CD4-positive, CD25-positive, alpha-beta regulatory T cell (primary cell): Measurements from ENCODE around the gene TXNDC17. TPM values are rescaled to one million over a fixed set of nuclear protein-coding genes. Genes with fewer than 3 reads are reported as not detected.
"Not testable (repeated sequence)": the region's sequence is repeated elsewhere in the genome, so short reads cannot be mapped to it uniquely, and the experiment has no call there.

ENCODE experiments used
- ATAC-seq, 2 donors: fragments of 150-1000 bp; cut with Tn5 transposase; one replicate each; pipeline ENCODE4 v1.10.0; 2021; ENCODE audit warnings: low read depth in 2 of 2, moderate number of reproducible peaks in 2 of 2, moderate library complexity in 1 of 2
- DNase-seq, 3 donors: peaks; one replicate each; pipeline versions ENCODE4 v3.0.0 to v3.0.0-alpha.2; 2012 to 2022; ENCODE audit warnings: mixed read lengths in 1 of 3
- H3K27ac ChIP-seq: one replicate; pipeline ENCODE4 v1.7.0; 2013; ENCODE audit warnings: mild to moderate bottlenecking, low read length; ENCODE audit not compliant: insufficient read depth, poor library complexity, severe bottlenecking
- H3K27me3 ChIP-seq: one replicate; pipeline ENCODE4 v1.7.0; 2013; ENCODE audit warnings: low read length; ENCODE audit not compliant: control insufficient read depth, insufficient read depth
- H3K36me3 ChIP-seq: one replicate; pipeline ENCODE4 v1.7.0; 2013; ENCODE audit warnings: mild to moderate bottlenecking, low read length, moderate library complexity; ENCODE audit not compliant: control insufficient read depth, insufficient read depth
- H3K4me1 ChIP-seq: 2 replicates; pipeline ENCODE4 v1.7.0; 2013; ENCODE audit warnings: mild to moderate bottlenecking, low read length; ENCODE audit not compliant: insufficient read depth, control insufficient read depth, poor library complexity, severe bottlenecking
- H3K4me3 ChIP-seq: one replicate; pipeline ENCODE4 v1.7.0; 2013; ENCODE audit warnings: low read depth, mild to moderate bottlenecking, low read length, moderate library complexity
- H3K9me3 ChIP-seq, 2 experiments: 1 replicate in 1 of 2; 2 replicates in 1 of 2; pipeline ENCODE4 v1.7.0; 2013; ENCODE audit warnings: low read length in 2 of 2, mild to moderate bottlenecking in 1 of 2, moderate library complexity in 1 of 2; ENCODE audit not compliant: control insufficient read depth in 2 of 2
- H3K27ac Mint-ChIP-seq, 3 donors: one replicate each; pipeline ENCODE4 v1.8.0; 2020 to 2022; ENCODE audit warnings: mild to moderate bottlenecking in 3 of 3, mixed read lengths in 3 of 3, moderate library complexity in 2 of 3
- H3K27me3 Mint-ChIP-seq: one replicate; pipeline ENCODE4 v1.8.0; 2022; ENCODE audit warnings: mild to moderate bottlenecking, mixed read lengths
- H3K36me3 Mint-ChIP-seq: one replicate; pipeline ENCODE4 v1.8.0; 2020; ENCODE audit warnings: mixed read lengths
- H3K4me1 Mint-ChIP-seq, 4 donors: one replicate each; pipeline ENCODE4 v1.8.0; 2020 to 2022; ENCODE audit warnings: mixed read lengths in 4 of 4, mild to moderate bottlenecking in 1 of 4
- H3K4me3 Mint-ChIP-seq, 4 donors: one replicate each; pipeline ENCODE4 v1.8.0; 2020 to 2022; ENCODE audit warnings: mild to moderate bottlenecking in 4 of 4, mixed read lengths in 4 of 4, moderate library complexity in 3 of 4
- H3K9me3 Mint-ChIP-seq, 7 donors: one replicate each; pipeline ENCODE4 v1.8.0; 2020 to 2022; ENCODE audit warnings: mixed read lengths in 7 of 7, mild to moderate bottlenecking in 3 of 7, moderate library complexity in 2 of 7
- polyA plus RNA-seq, 4 donors: library from polyadenylated mRNA; unstranded; fragments of 300-500 nt; fragmentation: Illumina TruSeq; gene quantifications; one replicate each; pipeline ENCODE4 v1.2.3, GENCODE V29; 2021
- total RNA-seq: library from RNA; stranded (reverse); gene quantifications from one replicate; pipeline ENCODE4 v1.2.3, GENCODE V29; 2022

Gene TXNDC17
- total and polyA plus RNA-seq, 5 donors from 2014 or later = 15.0 to 262 (median 169) TPM

DNA sequence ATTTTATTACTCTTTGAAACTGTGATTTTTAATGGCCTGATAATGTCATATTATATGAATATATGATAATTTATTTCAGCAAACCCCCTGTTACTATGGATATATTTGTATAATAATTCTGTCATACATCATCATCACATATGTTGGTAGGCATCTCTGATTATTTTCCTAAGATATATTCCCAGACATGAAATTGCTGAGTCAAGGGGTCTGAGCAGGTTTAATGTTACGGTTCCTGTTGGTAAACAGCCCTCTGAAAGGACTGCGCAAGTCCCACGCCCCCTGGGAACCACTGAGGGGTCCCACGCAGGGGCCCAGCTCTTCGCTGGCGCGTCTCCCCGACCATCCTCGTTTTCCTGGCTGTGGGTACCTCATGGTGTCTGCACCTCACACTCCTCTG is 48.1 kb downstream of the TXNDC17 start:
- peaks cover 0 to 2% (median 0%) of the 10 kb centered on the region in 7 donors for H3K9me3 Mint-ChIP-seq
- H3K27ac Mint-ChIP-seq = no peak overlapping the region
- H3K4me3 ChIP-seq = no peak overlapping the region
- DNase-seq (no peak), ATAC-seq (no peak)
- H3K27me3 ChIP-seq = no peaks in the 10 kb centered on the region
- no peaks in the 10 kb centered on the region for H3K4me1 ChIP-seq
- peaks cover under 1% of the 10 kb centered on the region for H3K36me3 Mint-ChIP-seq
- H3K4me1 Mint-ChIP-seq = no peaks in the 10 kb centered on the region
- no peak overlapping the region for H3K4me3 Mint-ChIP-seq
- H3K27me3 Mint-ChIP-seq = peaks cover 29% of the 10 kb centered on the region
- no peaks in the 10 kb centered on the region for H3K9me3 ChIP-seq
- H3K36me3 ChIP-seq = no peaks in the 10 kb centered on the region
- H3K27ac ChIP-seq = no peak overlapping the region

DNA sequence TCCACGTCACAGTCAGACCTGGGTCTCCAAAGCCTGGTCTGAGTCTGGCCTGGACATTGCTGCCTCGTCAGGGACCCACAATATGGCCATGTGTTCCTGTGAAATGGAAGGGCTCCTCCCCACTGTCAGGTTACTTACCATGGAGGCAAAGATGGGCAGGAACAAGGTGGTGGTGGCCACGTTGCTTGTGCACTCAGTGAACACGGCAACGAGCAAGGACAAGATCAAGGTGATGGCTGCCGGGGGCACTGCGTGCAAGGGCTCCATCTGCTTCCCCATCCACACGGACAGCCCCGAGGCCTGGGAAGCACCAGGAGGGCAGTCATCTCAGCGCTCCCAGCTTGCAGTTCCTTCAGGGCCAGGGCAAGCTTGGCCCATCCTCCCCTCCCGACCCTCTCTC is 49.8 kb downstream of the TXNDC17 start:
- Mint-ChIP-seq H3K27me3 (peaks cover 24% of the 10 kb centered on the region), H3K27ac (no peak overlapping the region), H3K36me3 (no peaks in the 10 kb centered on the region), H3K4me3 (no peak overlapping the region), H3K9me3 (peaks cover 0 to 2% (median 0%) of the 10 kb centered on the region in 7 donors), H3K4me1 (no peaks in the 10 kb centered on the region)
- Histone ChIP-seq H3K36me3 (no peaks in the 10 kb centered on the region), H3K27me3 (peaks cover 3% of the 10 kb centered on the region), H3K4me1 (no peaks in the 10 kb centered on the region), H3K27ac (no peak overlapping the region), H3K9me3 (no peaks in the 10 kb centered on the region), H3K4me3 (no peak overlapping the region)
- DNase-seq (no peak), ATAC-seq (no peak)

DNA sequence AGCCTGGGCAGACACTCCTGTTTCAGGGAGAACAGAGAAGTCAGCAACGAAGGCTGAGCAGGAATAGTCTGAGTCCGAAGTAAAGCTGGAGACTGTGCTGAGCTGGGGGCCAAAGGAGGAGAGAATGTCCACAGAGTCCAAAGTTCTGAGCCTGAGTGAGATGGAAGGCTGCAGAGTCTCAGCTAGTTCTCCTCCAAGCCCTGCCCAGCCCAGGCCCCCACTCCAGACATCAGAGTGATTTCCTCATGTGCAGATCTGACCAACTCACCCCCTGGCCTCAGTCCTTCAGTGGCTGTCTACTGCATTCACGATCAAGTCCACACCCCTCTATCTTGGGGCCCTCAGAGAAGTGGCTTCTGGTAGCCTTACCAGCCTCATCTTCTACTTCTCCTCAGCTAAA is 50.7 kb downstream of the TXNDC17 start:
- Mint-ChIP-seq H3K36me3 (no peaks in the 10 kb centered on the region), H3K4me1 (no peaks in the 10 kb centered on the region), H3K9me3 (peaks cover 0 to 2% (median 0%) of the 10 kb centered on the region in 7 donors), H3K4me3 (no peak overlapping the region), H3K27me3 (peaks cover 24% of the 10 kb centered on the region), H3K27ac (no peak overlapping the region)
- H3K36me3 ChIP-seq = no peaks in the 10 kb centered on the region
- ATAC-seq (no peak), DNase-seq (no peak)
- H3K4me1 ChIP-seq = no peaks in the 10 kb centered on the region
- no peak overlapping the region for H3K27ac ChIP-seq
- H3K9me3 ChIP-seq = no peaks in the 10 kb centered on the region
- H3K4me3 ChIP-seq = no peak overlapping the region
- H3K27me3 ChIP-seq = peaks cover 3% of the 10 kb centered on the region

DNA sequence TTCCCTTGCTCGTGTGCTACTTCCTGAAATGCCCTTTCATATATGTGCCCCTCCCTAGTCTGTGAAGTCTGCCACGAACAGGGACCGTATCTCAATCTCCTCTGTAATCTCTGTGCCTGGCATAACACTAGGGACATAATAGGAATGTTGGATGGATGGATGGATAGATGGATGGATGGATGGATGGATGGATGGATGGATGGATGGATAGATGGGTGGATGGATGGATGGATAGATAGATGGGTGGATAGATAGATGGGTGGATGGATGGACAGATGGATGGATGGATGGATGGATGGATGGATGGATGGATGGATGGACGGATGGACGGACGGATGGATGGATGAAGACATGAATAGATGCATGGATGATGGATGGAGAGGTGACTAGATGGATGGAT is 51.1 kb downstream of the TXNDC17 start:
- ATAC-seq, DNase-seq, H3K4me1 Mint-ChIP-seq, H3K9me3 Mint-ChIP-seq, H3K27me3 ChIP-seq, H3K4me3 Mint-ChIP-seq, H3K27ac Mint-ChIP-seq, H3K9me3 ChIP-seq, H3K4me3 ChIP-seq, H3K36me3 ChIP-seq, H3K4me1 ChIP-seq, H3K27ac ChIP-seq, H3K36me3 Mint-ChIP-seq: not testable (repeated sequence)
- H3K27me3 Mint-ChIP-seq = peaks cover 24% of the 10 kb centered on the region

Other genes with a start within 250 kb of the TXNDC17 start
- not detected for gene AIPL1, start 205.9 kb upstream of the TXNDC17 start, total RNA-seq
- not detected for gene AIPL1, start 205.9 kb upstream of the TXNDC17 start, polyA plus RNA-seq
- not detected for gene PIMREG, start 196.6 kb upstream of the TXNDC17 start, total RNA-seq
- gene PIMREG, start 196.6 kb upstream of the TXNDC17 start, polyA plus RNA-seq = under 1 TPM; 0.20 to 0.41 (median 0.34) TPM
- gene PITPNM3, start 84.5 kb upstream of the TXNDC17 start, total RNA-seq = 0.20 TPM
- gene PITPNM3, start 84.5 kb upstream of the TXNDC17 start, polyA plus RNA-seq = under 1 TPM in 1 of 4 donors, not detected in 3; 0.12 TPM
- gene KIAA0753, start 349 bp upstream of the TXNDC17 start, total RNA-seq = 11.4 TPM
- 1 to 10 TPM; 1.2 to 1.8 (median 1.4) TPM for gene KIAA0753, start 349 bp upstream of the TXNDC17 start, polyA plus RNA-seq
- 16.7 TPM for gene MED31, start 10.5 kb downstream of the TXNDC17 start, total RNA-seq
- gene MED31, start 10.5 kb downstream of the TXNDC17 start, polyA plus RNA-seq = 10 to 100 TPM; 41.5 to 48.1 (median 43.1) TPM
- 1.5 TPM for gene C17orf100, start 10.7 kb downstream of the TXNDC17 start, total RNA-seq
- 1 to 10 TPM; 4.4 to 7.1 (median 5.6) TPM for gene C17orf100, start 10.7 kb downstream of the TXNDC17 start, polyA plus RNA-seq
- not detected for gene SLC13A5, start 72.3 kb downstream of the TXNDC17 start, total RNA-seq
- gene SLC13A5, start 72.3 kb downstream of the TXNDC17 start, polyA plus RNA-seq = not detected
- 95.1 TPM for gene XAF1, start 115.0 kb downstream of the TXNDC17 start, total RNA-seq
- gene XAF1, start 115.0 kb downstream of the TXNDC17 start, polyA plus RNA-seq = 10 to 100 TPM; 16.4 to 32.3 (median 26.0) TPM
- gene FBXO39, start 135.2 kb downstream of the TXNDC17 start, total RNA-seq = 0.54 TPM
- gene FBXO39, start 135.2 kb downstream of the TXNDC17 start, polyA plus RNA-seq = under 1 TPM in 1 of 4 donors, not detected in 3; 0.13 TPM
- not detected for gene TEKT1, start 190.7 kb downstream of the TXNDC17 start, total RNA-seq
- not detected for gene TEKT1, start 190.7 kb downstream of the TXNDC17 start, polyA plus RNA-seq